IMR-90 (cell line): ENCODE measurements around the gene SEH1L. TPM values are rescaled to one million over a fixed set of nuclear protein-coding genes. Genes with fewer than 3 reads are reported as not detected.

Experiments used
- ATAC-seq: fragments of 200-7000 bp; cut with Tn5 transposase; 2 replicates; pipeline ENCODE4 v1.9.1; 2020; ENCODE audit warnings: low read depth, mild to moderate bottlenecking, moderate library complexity
- BruUV-seq: library from RNA; stranded (reverse); fragments of 400-500 nt; replicated peaks from 2 replicates; lab custom pipeline; 2021; lab: Mats Ljungman, UMichigan
- CTCF ChIA-PET: fragments of 300-600 bp; formaldehyde crosslinking; extraction: SDS; loops from one replicate; lab custom pipeline; 2021; ENCODE audit warnings: antibody characterized with exemption; lab: Yijun Ruan, JAX
- POLR2A ChIA-PET: fragments of 300-600 bp; sonication (Branson Sonifier 250); formaldehyde crosslinking; loops from one replicate; lab custom pipeline; 2022; ENCODE audit warnings: antibody characterized with exemption; ENCODE audit not compliant: unreplicated experiment; lab: Charles Lee
- DNase-seq: peaks from one replicate; pipeline ENCODE4 v3.0.0; 2013
- H2AFZ ChIP-seq: replicated peaks from 2 replicates; pipeline ENCODE3; 2013; ENCODE audit warnings: low read length, mild to moderate bottlenecking; ENCODE audit not compliant: poor library complexity
- H2AK5ac ChIP-seq: 2 replicates; pipeline ENCODE4 v1.6.1; 2013; ENCODE audit warnings: low read depth, low read length, inconsistent platforms
- H2AK9ac ChIP-seq: replicated peaks from 2 replicates; pipeline ENCODE3; 2013; ENCODE audit warnings: mild to moderate bottlenecking, low read depth, low read length, moderate library complexity; ENCODE audit not compliant: poor library complexity
- H2BK120ac ChIP-seq: 2 replicates; pipeline ENCODE4 v1.6.1; 2013; ENCODE audit warnings: low read depth, low read length, inconsistent platforms
- H2BK15ac ChIP-seq: 3 replicates; pipeline ENCODE4 v1.6.1; 2013; ENCODE audit warnings: low read depth, low read length, inconsistent platforms
- H2BK20ac ChIP-seq: 2 replicates; pipeline ENCODE4 v1.6.1; 2013; ENCODE audit warnings: low read depth, mild to moderate bottlenecking, inconsistent platforms, low read length, moderate library complexity
- H2BK5ac ChIP-seq: 2 replicates; pipeline ENCODE4 v1.6.1; 2013; ENCODE audit warnings: mild to moderate bottlenecking, low read depth, low read length, inconsistent platforms; ENCODE audit not compliant: poor library complexity, severe bottlenecking
- H3K14ac ChIP-seq: replicated peaks from 2 replicates; pipeline ENCODE4 v1.6.1; 2013; ENCODE audit warnings: low read depth, low read length, inconsistent platforms
- H3K18ac ChIP-seq: 2 replicates; pipeline ENCODE4 v1.6.1; 2013; ENCODE audit warnings: low read depth, low read length, control low read depth
- H3K23ac ChIP-seq: 2 replicates; pipeline ENCODE4 v1.6.1; 2013; ENCODE audit warnings: low read depth, low read length, inconsistent platforms
- H3K27ac ChIP-seq: 2 replicates; pipeline ENCODE4 v1.5.1; 2013; ENCODE audit warnings: mild to moderate bottlenecking, control low read depth, low read length; ENCODE audit not compliant: insufficient read depth
- H3K27me3 ChIP-seq: 2 replicates; pipeline ENCODE4 v1.6.1; 2013; ENCODE audit warnings: low read length; ENCODE audit not compliant: control insufficient read depth, insufficient read depth
- H3K36me3 ChIP-seq: 2 replicates; pipeline ENCODE4 v1.6.1; 2013; ENCODE audit warnings: low read length, mixed read lengths; ENCODE audit not compliant: control insufficient read depth, insufficient read depth
- H3K4ac ChIP-seq: 2 replicates; pipeline ENCODE4 v1.6.1; 2013; ENCODE audit warnings: low read depth, low read length, inconsistent platforms
- H3K4me1 ChIP-seq: 2 replicates; pipeline ENCODE4 v1.6.1; 2013; ENCODE audit warnings: low read length, mixed read lengths; ENCODE audit not compliant: control insufficient read depth, insufficient read depth
- H3K4me2 ChIP-seq: 2 replicates; pipeline ENCODE4 v1.6.1; 2013; ENCODE audit warnings: low read depth, mild to moderate bottlenecking, control low read depth, low read length, moderate library complexity
- H3K4me3 ChIP-seq: 2 replicates; pipeline ENCODE4 v1.5.1; 2013; ENCODE audit warnings: low read depth, mild to moderate bottlenecking, control low read depth, low read length, moderate library complexity; ENCODE audit not compliant: insufficient read depth
- H3K56ac ChIP-seq: 2 replicates; pipeline ENCODE4 v1.6.1; 2013; ENCODE audit warnings: low read length, inconsistent platforms; ENCODE audit not compliant: insufficient read depth; ENCODE audit errors: extremely low read depth
- H3K79me1 ChIP-seq, 2 experiments: 2 replicates each; pipeline ENCODE4 v1.6.1; 2013; ENCODE audit warnings: low read length in 2 of 2, inconsistent platforms in 1 of 2, low read depth in 1 of 2
- H3K9ac ChIP-seq: 2 replicates; pipeline ENCODE4 v1.6.1; 2013; ENCODE audit warnings: low read depth, low read length, control low read depth
- H3K9me1 ChIP-seq: 2 replicates; pipeline ENCODE4 v1.6.1; 2013; ENCODE audit warnings: low read length, inconsistent platforms; ENCODE audit not compliant: insufficient read depth
- H3K9me3 ChIP-seq: 2 replicates; pipeline ENCODE4 v1.6.1; 2013; ENCODE audit warnings: low read length; ENCODE audit not compliant: control insufficient read depth, insufficient read depth
- H4K20me1 ChIP-seq: 2 replicates; pipeline ENCODE4 v1.6.1; 2013; ENCODE audit warnings: low read length, inconsistent platforms; ENCODE audit not compliant: insufficient read depth
- H4K5ac ChIP-seq: 2 replicates; pipeline ENCODE4 v1.6.1; 2013; ENCODE audit warnings: mild to moderate bottlenecking, low read depth, low read length, control low read depth
- H4K8ac ChIP-seq, 2 experiments: 2 replicates each; pipeline ENCODE4 v1.6.1; 2013; ENCODE audit warnings: low read depth in 2 of 2, low read length in 2 of 2, control low read depth in 1 of 2, inconsistent platforms in 1 of 2
- H4K91ac ChIP-seq: 2 replicates; pipeline ENCODE4 v1.6.1; 2013; ENCODE audit warnings: low read depth, low read length, inconsistent platforms; ENCODE audit not compliant: insufficient read depth
- BHLHE40 ChIP-seq: fragments of 150-350 bp; IDR thresholded peaks from 2 replicates; pipeline ENCODE4 v1.6.1; 2016; ENCODE audit warnings: mild to moderate bottlenecking, low read depth, low read length
- CEBPB ChIP-seq: IDR thresholded peaks from 2 replicates; pipeline ENCODE4 v1.6.1; 2012; ENCODE audit warnings: low read depth, low read length, improper control_type of control experiment
- CHD1 ChIP-seq: IDR thresholded peaks from 2 replicates; pipeline ENCODE4 v1.6.1; 2012; ENCODE audit warnings: low read depth, low read length, improper control_type of control experiment
- CTCF ChIP-seq: conservative IDR thresholded peaks from 2 replicates; pipeline ENCODE4 v1.5.1; 2012; ENCODE audit warnings: mild to moderate bottlenecking, low read depth, low read length, improper control_type of control experiment
- ELK1 ChIP-seq: fragments of 150-350 bp; IDR thresholded peaks from 2 replicates; pipeline ENCODE4 v1.6.1; 2016; ENCODE audit warnings: low read depth, mild to moderate bottlenecking, low read length, moderate library complexity, borderline replicate concordance
- FOS ChIP-seq: fragments of 150-350 bp; IDR thresholded peaks from 2 replicates; pipeline ENCODE4 v1.6.1; 2016; ENCODE audit warnings: low read depth, low read length
- MAFK ChIP-seq: IDR thresholded peaks from 2 replicates; pipeline ENCODE4 v1.6.1; 2012; ENCODE audit warnings: low read depth, low read length, improper control_type of control experiment
- MAZ ChIP-seq: IDR thresholded peaks from 2 replicates; pipeline ENCODE4 v1.6.1; 2012; ENCODE audit warnings: low read depth, mild to moderate bottlenecking, low read length, improper control_type of control experiment, moderate library complexity, borderline replicate concordance
- MXI1 ChIP-seq: IDR thresholded peaks from 2 replicates; pipeline ENCODE4 v1.6.1; 2012; ENCODE audit warnings: low read depth, mild to moderate bottlenecking, low read length, moderate library complexity, borderline replicate concordance
- NFE2L2 ChIP-seq: fragments of 150-350 bp; IDR thresholded peaks from 2 replicates; pipeline ENCODE4 v1.6.1; 2016; ENCODE audit warnings: low read depth, mild to moderate bottlenecking, low read length
- POLR2A ChIP-seq: IDR thresholded peaks from 2 replicates; pipeline ENCODE4 v1.6.1; 2012; ENCODE audit warnings: mild to moderate bottlenecking, low read depth, low read length
- RAD21 ChIP-seq: IDR thresholded peaks from 2 replicates; pipeline ENCODE4 v1.6.1; 2012; ENCODE audit warnings: low read length, improper control_type of control experiment
- RCOR1 ChIP-seq: IDR thresholded peaks from 2 replicates; pipeline ENCODE4 v1.6.1; 2012; ENCODE audit warnings: mild to moderate bottlenecking, low read length, improper control_type of control experiment; ENCODE audit not compliant: insufficient replicate concordance
- RFX5 ChIP-seq: IDR thresholded peaks from 2 replicates; pipeline ENCODE4 v1.8.0; 2012; ENCODE audit warnings: low read depth, mild to moderate bottlenecking, low read length, moderate library complexity
- SMC3 ChIP-seq: fragments of 150-350 bp; IDR thresholded peaks from 2 replicates; pipeline ENCODE4 v1.6.1; 2016; ENCODE audit warnings: low read depth, mild to moderate bottlenecking, antibody characterized with exemption, low read length, moderate library complexity
- USF2 ChIP-seq: fragments of 150-350 bp; IDR thresholded peaks from 2 replicates; pipeline ENCODE4 v1.6.1; 2017; ENCODE audit warnings: mild to moderate bottlenecking, antibody characterized with exemption, low read length, low read depth
- WGBS, 2 experiments: methylation state at CpG; one replicate each; pipeline versions ENCODE4 v1.1.5 to v1.1.7; 2013; ENCODE audit warnings: missing lambda C conversion rate in 2 of 2; ENCODE audit not compliant: insufficient read length in 1 of 2; ENCODE audit errors: extremely low coverage in 2 of 2; 5-methylcytosine and 5-hydroxymethylcytosine counted together
- dilution Hi-C: fragments of 300-500 bp; cut with HindIII; formaldehyde crosslinking; loops from one replicate; pipeline ENCODE4 v1.14.3; 2018; ENCODE audit warnings: low sequenced_read_pairs; ENCODE audit not compliant: unreplicated experiment
- in situ Hi-C: fragments of 300-500 bp; cut with MboI; formaldehyde crosslinking; loops from 3 replicates; pipeline ENCODE4 v1.14.3; 2019; ENCODE audit warnings: low sequenced_read_pairs, inconsistent platforms, mixed read lengths
- intact Hi-C: fragments of 100-400 bp; cut with micrococcal nuclease; formaldehyde crosslinking; loops from 2 replicates; pipeline ENCODE4 v1.10.0; 2022
- polyA plus RNA-seq, 3 experiments: library from polyadenylated mRNA; depleted of rRNA; stranded (reverse); fragments of >200 nt; gene quantifications; 2 replicates each; pipeline ENCODE4 v1.2.3, GENCODE V29; 2012; ENCODE audit warnings: low replicate concordance in 1 of 3
- total RNA-seq: library from RNA; depleted of rRNA; stranded (reverse); fragments of >200 nt; gene quantifications from 2 replicates; pipeline ENCODE4 v1.2.3, GENCODE V29; 2012

Gene SEH1L
- total and polyA plus RNA-seq, 2 of the 4 experiments (the other 2 are of a cell fraction): 27.6 to 45.5 TPM

- no peak overlapping the region for H3K4me3 ChIP-seq
- H3K14ac ChIP-seq: no peak overlapping the region
- H3K4ac ChIP-seq: no peak overlapping the region
- no peaks in the 10 kb centered on the region for H3K36me3 ChIP-seq
- BruUV-seq: no TSS peak
- H3K4me2 ChIP-seq: no peak overlapping the region
- intact Hi-C loops: no loop called here
- DNase-seq: no peak
- no peak overlapping the region for H2BK120ac ChIP-seq
- no peak overlapping the region for H2BK5ac ChIP-seq
- no peak overlapping the region for H3K27ac ChIP-seq
- ChIA-PET CTCF (no interaction called here), POLR2A (no interaction called here)
- in situ Hi-C loops: no loop called here
- no peaks in the 10 kb centered on the region; the same call in 1 of the 2 replicates for H3K27me3 ChIP-seq
- H4K20me1 ChIP-seq: no peaks in the 10 kb centered on the region
- no peak overlapping the region for H4K91ac ChIP-seq
- no peak overlapping the region for H3K9ac ChIP-seq
- no peak overlapping the region for H4K5ac ChIP-seq
- H2AK9ac ChIP-seq: no peak overlapping the region
- H3K56ac ChIP-seq: no peak overlapping the region
- H2AK5ac ChIP-seq: no peak overlapping the region
- no peak overlapping the region for H2BK20ac ChIP-seq
- H3K9me1 ChIP-seq: no peaks in the 10 kb centered on the region
- H3K4me1 ChIP-seq: no peaks in the 10 kb centered on the region
- no peak overlapping the region for H2BK15ac ChIP-seq
- no peak overlapping the region; the same call in 1 of the 2 replicates for H3K23ac ChIP-seq
- no peak for ATAC-seq
- dilution Hi-C loops: no loop called here
- no peaks in the 10 kb centered on the region for H3K79me1 ChIP-seq
- no peak overlapping the region for H2AFZ ChIP-seq
- WGBS, 2 experiments: 69% methylated on average over 2 of the region's 7 CpGs; no CpG with 5 or more reads in 1 of the 2 experiments
- H3K18ac ChIP-seq: no peak overlapping the region
- H4K8ac ChIP-seq: no peak overlapping the region
- no peak for TF ChIP-seq FOS
- no peak for TF ChIP-seq CHD1
- no peak for TF ChIP-seq CEBPB
- TF ChIP-seq MAZ: no peak
- no peak for TF ChIP-seq RCOR1
- TF ChIP-seq NFE2L2: no peak
- TF ChIP-seq SMC3: no peak
- no peak for TF ChIP-seq CTCF
- TF ChIP-seq MAFK: no peak
- no peak for TF ChIP-seq BHLHE40
- no peak for TF ChIP-seq MXI1
- no peak for TF ChIP-seq POLR2A
- no peak for TF ChIP-seq ELK1
- TF ChIP-seq RAD21: no peak
- TF ChIP-seq RFX5: no peak
- TF ChIP-seq USF2: no peak
- no peaks in the 10 kb centered on the region for H3K9me3 ChIP-seq
Observed at GRCh38 chr18:12921178-12921577, 26.6 kb upstream of the SEH1L start.
